ENCODE results near the gene PHYHIPL. TPM values are rescaled to one million over a fixed set of nuclear protein-coding genes. Genes with fewer than 3 reads are reported as not detected.

PHYHIPL gene
- polyA plus RNA-seq, 1 of the 3 experiments (the other 2 are of a cell fraction): 0.44 TPM

- Histone ChIP-seq H2AFZ (ENCODE audit: low read depth) (no peak overlapping the region), H3K9me2 (no peaks in the 10 kb centered on the region), H4K20me1 (ENCODE audit: insufficient read depth) (no peaks in the 10 kb centered on the region), H3K4me2 (no peak overlapping the region), H3K36me3 (replicated peaks in 1 of 2; ENCODE audit: control insufficient read depth in 1 of 2, insufficient read depth in 2 of 2, low read length in 1 of 2) (peaks cover 7 to 17% of the 10 kb centered on the region in 2 experiments), H3K4me3 (ENCODE audit: low read depth in 2 of 2, low read length in 1 of 2) (no peak overlapping the region), H3K9me3 (no peaks in the 10 kb centered on the region), H3K27ac (ENCODE audit: low read depth in 2 of 2, low read length in 1 of 2) (no peak overlapping the region), H3K79me2 (ENCODE audit: insufficient read depth) (no peaks in the 10 kb centered on the region), H3K4me1 (ENCODE audit: control insufficient read depth in 1 of 2, insufficient read depth in 2 of 2, low read depth in 1 of 2, low read length in 1 of 2) (peaks cover 0 to 14% of the 10 kb centered on the region in 2 experiments; a peak in 1 of 4 replicates), H3F3A (replicated peaks; ENCODE audit: insufficient read depth) (no peaks in the 10 kb centered on the region), H3K9ac (no peak overlapping the region), H3K27me3 (ENCODE audit: insufficient read depth) (no peaks in the 10 kb centered on the region)
- ChIA-PET POLR2A (no interaction called here), CTCF (interaction anchor here (0.8 kb wide), 1 partner anchor 28 kb away, joined by 3 read pairs; no protein-coding TSS in a partner anchor)
- no peak for DNase-seq
- 92% methylated on average over 1 of the region's 1 CpG for WGBS (ENCODE audit: low lambda C conversion rate)
- TF ChIP-seq FOXJ3 (CRISPR knock-in tag; IDR thresholded peaks at IDR 0.05): no peak
- TF ChIP-seq GABPA (IDR thresholded peaks at IDR 0.05; ENCODE audit: low read depth): no peak
- TF ChIP-seq, protein P1, sequence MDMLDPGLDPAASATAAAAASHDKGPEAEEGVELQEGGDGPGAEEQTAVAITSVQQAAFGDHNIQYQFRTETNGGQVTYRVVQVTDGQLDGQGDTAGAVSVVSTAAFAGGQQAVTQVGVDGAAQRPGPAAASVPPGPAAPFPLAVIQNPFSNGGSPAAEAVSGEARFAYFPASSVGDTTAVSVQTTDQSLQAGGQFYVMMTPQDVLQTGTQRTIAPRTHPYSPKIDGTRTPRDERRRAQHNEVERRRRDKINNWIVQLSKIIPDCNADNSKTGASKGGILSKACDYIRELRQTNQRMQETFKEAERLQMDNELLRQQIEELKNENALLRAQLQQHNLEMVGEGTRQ (IDR thresholded peaks at IDR 0.05; ENCODE audit: borderline replicate concordance, low read depth, low read length): no peak
- TF ChIP-seq TEAD4 (IDR thresholded peaks at IDR 0.05; ENCODE audit: borderline replicate concordance, insufficient read depth): no peak
- TF ChIP-seq, protein P2, sequence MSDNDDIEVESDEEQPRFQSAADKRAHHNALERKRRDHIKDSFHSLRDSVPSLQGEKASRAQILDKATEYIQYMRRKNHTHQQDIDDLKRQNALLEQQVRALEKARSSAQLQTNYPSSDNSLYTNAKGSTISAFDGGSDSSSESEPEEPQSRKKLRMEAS (IDR thresholded peaks at IDR 0.05; ENCODE audit: low read depth): no peak
- TF ChIP-seq TCF12 (IDR thresholded peaks at IDR 0.05): no peak
- no peak for TF ChIP-seq JUND (IDR thresholded peaks at IDR 0.05)
- TF ChIP-seq, protein P3, sequence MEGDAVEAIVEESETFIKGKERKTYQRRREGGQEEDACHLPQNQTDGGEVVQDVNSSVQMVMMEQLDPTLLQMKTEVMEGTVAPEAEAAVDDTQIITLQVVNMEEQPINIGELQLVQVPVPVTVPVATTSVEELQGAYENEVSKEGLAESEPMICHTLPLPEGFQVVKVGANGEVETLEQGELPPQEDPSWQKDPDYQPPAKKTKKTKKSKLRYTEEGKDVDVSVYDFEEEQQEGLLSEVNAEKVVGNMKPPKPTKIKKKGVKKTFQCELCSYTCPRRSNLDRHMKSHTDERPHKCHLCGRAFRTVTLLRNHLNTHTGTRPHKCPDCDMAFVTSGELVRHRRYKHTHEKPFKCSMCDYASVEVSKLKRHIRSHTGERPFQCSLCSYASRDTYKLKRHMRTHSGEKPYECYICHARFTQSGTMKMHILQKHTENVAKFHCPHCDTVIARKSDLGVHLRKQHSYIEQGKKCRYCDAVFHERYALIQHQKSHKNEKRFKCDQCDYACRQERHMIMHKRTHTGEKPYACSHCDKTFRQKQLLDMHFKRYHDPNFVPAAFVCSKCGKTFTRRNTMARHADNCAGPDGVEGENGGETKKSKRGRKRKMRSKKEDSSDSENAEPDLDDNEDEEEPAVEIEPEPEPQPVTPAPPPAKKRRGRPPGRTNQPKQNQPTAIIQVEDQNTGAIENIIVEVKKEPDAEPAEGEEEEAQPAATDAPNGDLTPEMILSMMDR (IDR thresholded peaks at IDR 0.05): no peak
- TF ChIP-seq RCOR1 (IDR thresholded peaks at IDR 0.05; ENCODE audit: low read length): no peak
- no peak for TF ChIP-seq FOXM1 (IDR thresholded peaks at IDR 0.05; ENCODE audit: low read depth)
- TF ChIP-seq TAF1 (IDR thresholded peaks at IDR 0.05; ENCODE audit: borderline replicate concordance, low read depth, low read length): no peak
- TF ChIP-seq NFIC (IDR thresholded peaks at IDR 0.05; ENCODE audit: borderline replicate concordance): no peak
- no peak for TF ChIP-seq GATA2 (CRISPR knock-in tag; IDR thresholded peaks at IDR 0.05)
- no peak for TF ChIP-seq MXI1 (IDR thresholded peaks at IDR 0.05; ENCODE audit: low read depth, low read length)
- no peak for TF ChIP-seq SIN3A (IDR thresholded peaks at IDR 0.05; ENCODE audit: borderline replicate concordance, low read depth, low read length)
- no peak for TF ChIP-seq EZH2phosphoT487 (IDR thresholded peaks at IDR 0.05; ENCODE audit: borderline replicate concordance, low read depth)
Measured at GRCh38 chr10:59279476-59279875, 103.0 kb downstream of the PHYHIPL start.

DNA sequence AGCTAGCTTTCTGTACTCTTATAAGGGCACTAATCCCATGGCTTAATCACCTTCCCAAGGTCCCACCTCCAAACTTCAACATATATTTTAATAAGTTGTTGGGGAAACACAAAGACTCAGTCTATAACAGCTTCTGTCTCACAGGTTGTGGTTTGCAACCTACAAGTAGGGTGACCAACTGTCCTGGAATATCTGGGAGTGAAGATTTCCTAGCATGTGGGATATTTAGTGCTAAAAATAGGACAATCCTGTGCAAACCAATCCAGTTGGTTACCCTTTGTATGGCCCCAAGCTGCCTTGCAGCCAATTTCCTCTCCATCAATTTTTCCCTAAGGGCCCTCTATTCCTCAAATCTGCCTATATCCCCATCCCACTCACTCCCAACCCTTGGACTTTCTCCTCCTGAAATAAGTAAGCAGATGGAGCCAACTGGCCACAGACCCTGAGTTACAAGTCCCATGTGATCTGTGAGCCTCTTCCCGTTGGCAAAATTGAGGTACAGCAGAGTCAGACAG is 103.6 kb downstream of the PHYHIPL start:
- no peak for DNase-seq
- ChIA-PET POLR2A (no interaction called here), CTCF (no interaction called here)
- Histone ChIP-seq H3F3A (replicated peaks; ENCODE audit: insufficient read depth) (no peaks in the 10 kb centered on the region), H3K4me1 (ENCODE audit: control insufficient read depth in 1 of 2, insufficient read depth in 2 of 2, low read depth in 1 of 2, low read length in 1 of 2) (peaks cover 0 to 14% of the 10 kb centered on the region in 2 experiments; a peak in 1 of 4 replicates), H3K79me2 (ENCODE audit: insufficient read depth) (no peaks in the 10 kb centered on the region), H3K36me3 (replicated peaks in 1 of 2; ENCODE audit: control insufficient read depth in 1 of 2, insufficient read depth in 2 of 2, low read length in 1 of 2) (peaks cover 7 to 17% of the 10 kb centered on the region in 2 experiments), H3K4me2 (no peak overlapping the region), H3K4me3 (ENCODE audit: low read depth in 2 of 2, low read length in 1 of 2) (no peak overlapping the region), H3K9ac (no peak overlapping the region), H3K9me3 (no peaks in the 10 kb centered on the region), H2AFZ (ENCODE audit: low read depth) (no peak overlapping the region), H3K27ac (ENCODE audit: low read depth in 2 of 2, low read length in 1 of 2) (no peak overlapping the region), H3K27me3 (ENCODE audit: insufficient read depth) (no peaks in the 10 kb centered on the region), H4K20me1 (ENCODE audit: insufficient read depth) (no peaks in the 10 kb centered on the region), H3K9me2 (no peaks in the 10 kb centered on the region)
- WGBS (ENCODE audit: low lambda C conversion rate): 91% methylated on average over 1 of the region's 1 CpG
- TF ChIP-seq GABPA (IDR thresholded peaks at IDR 0.05; ENCODE audit: low read depth) (no peak), ELF1 (IDR thresholded peaks at IDR 0.05) (no peak)
- TF ChIP-seq, protein P4, sequence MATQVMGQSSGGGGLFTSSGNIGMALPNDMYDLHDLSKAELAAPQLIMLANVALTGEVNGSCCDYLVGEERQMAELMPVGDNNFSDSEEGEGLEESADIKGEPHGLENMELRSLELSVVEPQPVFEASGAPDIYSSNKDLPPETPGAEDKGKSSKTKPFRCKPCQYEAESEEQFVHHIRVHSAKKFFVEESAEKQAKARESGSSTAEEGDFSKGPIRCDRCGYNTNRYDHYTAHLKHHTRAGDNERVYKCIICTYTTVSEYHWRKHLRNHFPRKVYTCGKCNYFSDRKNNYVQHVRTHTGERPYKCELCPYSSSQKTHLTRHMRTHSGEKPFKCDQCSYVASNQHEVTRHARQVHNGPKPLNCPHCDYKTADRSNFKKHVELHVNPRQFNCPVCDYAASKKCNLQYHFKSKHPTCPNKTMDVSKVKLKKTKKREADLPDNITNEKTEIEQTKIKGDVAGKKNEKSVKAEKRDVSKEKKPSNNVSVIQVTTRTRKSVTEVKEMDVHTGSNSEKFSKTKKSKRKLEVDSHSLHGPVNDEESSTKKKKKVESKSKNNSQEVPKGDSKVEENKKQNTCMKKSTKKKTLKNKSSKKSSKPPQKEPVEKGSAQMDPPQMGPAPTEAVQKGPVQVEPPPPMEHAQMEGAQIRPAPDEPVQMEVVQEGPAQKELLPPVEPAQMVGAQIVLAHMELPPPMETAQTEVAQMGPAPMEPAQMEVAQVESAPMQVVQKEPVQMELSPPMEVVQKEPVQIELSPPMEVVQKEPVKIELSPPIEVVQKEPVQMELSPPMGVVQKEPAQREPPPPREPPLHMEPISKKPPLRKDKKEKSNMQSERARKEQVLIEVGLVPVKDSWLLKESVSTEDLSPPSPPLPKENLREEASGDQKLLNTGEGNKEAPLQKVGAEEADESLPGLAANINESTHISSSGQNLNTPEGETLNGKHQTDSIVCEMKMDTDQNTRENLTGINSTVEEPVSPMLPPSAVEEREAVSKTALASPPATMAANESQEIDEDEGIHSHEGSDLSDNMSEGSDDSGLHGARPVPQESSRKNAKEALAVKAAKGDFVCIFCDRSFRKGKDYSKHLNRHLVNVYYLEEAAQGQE (IDR thresholded peaks at IDR 0.05; ENCODE audit: low read depth, low read length): no peak
